Activated CD4-positive, alpha-beta T cell treated with anti-CD3 and anti-CD28 coated beads for 36 hours (primary cell): ENCODE results near the gene AKIP1. TPM values are rescaled to one million over a fixed set of nuclear protein-coding genes. Genes with fewer than 3 reads are reported as not detected.

Experiments used
- ATAC-seq: fragments of 200-7000 bp; cut with Tn5 transposase; one replicate; pipeline ENCODE4 v1.10.0; 2021; ENCODE audit warnings: mild to moderate bottlenecking, moderate library complexity
- CTCF ChIA-PET: fragments of 350-600 bp; sonication (Branson Sonifier 250); formaldehyde crosslinking; loops from one replicate; lab custom pipeline; 2021; ENCODE audit warnings: antibody characterized with exemption; lab: Charles Lee
- POLR2A ChIA-PET: fragments of 350-600 bp; sonication (Branson Sonifier 250); formaldehyde crosslinking; loops from one replicate; lab custom pipeline; 2021; ENCODE audit warnings: antibody characterized with exemption, inconsistent platforms; lab: Charles Lee
- DNase-seq: peaks from one replicate; pipeline ENCODE4 v3.0.0-alpha.2; 2020
- H3K27ac Mint-ChIP-seq: one replicate; pipeline ENCODE4 v1.8.0; 2021; ENCODE audit warnings: mixed read lengths
- H3K27me3 Mint-ChIP-seq: one replicate; pipeline ENCODE4 v1.8.0; 2021; ENCODE audit warnings: mixed read lengths
- H3K36me3 Mint-ChIP-seq: one replicate; pipeline ENCODE4 v1.8.0; 2021; ENCODE audit warnings: low read depth, mixed read lengths
- H3K4me1 Mint-ChIP-seq: one replicate; pipeline ENCODE4 v1.8.0; 2021; ENCODE audit warnings: mixed read lengths
- H3K4me3 Mint-ChIP-seq: one replicate; pipeline ENCODE4 v1.8.0; 2021; ENCODE audit warnings: mild to moderate bottlenecking, moderate library complexity, mixed read lengths
- H3K9me3 Mint-ChIP-seq: one replicate; pipeline ENCODE4 v1.8.0; 2021; ENCODE audit warnings: low read depth, mixed read lengths
- intact Hi-C, 2 experiments: fragments of 100-400 bp; cut with DNase I in 1 of 2; cut with micrococcal nuclease in 1 of 2; formaldehyde crosslinking; loops; one replicate each; pipeline versions ENCODE4 v1.14.2 to v1.15.1; 2022 to 2024; cut with DNase I, micrococcal nuclease
- total RNA-seq, 2 experiments: library from RNA; stranded (reverse); gene quantifications; one replicate each; pipeline ENCODE4 v1.2.3, GENCODE V29; 2021

Gene AKIP1
- total RNA-seq, 2 experiments from 2014 or later, result 29.8 to 32.2 TPM

GRCh38 chr11:8917157-8917825, 6.3 kb downstream of the AKIP1 start:
- ATAC-seq (no peak), DNase-seq (no peak)
- Mint-ChIP-seq H3K4me3 (no peak overlapping the region), H3K27ac (no peak overlapping the region), H3K27me3 (no peaks in the 10 kb centered on the region), H3K36me3 (peaks cover 33% of the 10 kb centered on the region), H3K4me1 (peaks cover 20% of the 10 kb centered on the region), H3K9me3 (no peaks in the 10 kb centered on the region)
- ChIA-PET POLR2A (no interaction called here), CTCF (interaction anchor here (1.3 kb wide), 1 partner anchor 42 kb away, joined by 3 read pairs; no protein-coding TSS in a partner anchor)
- intact Hi-C loops, result no loop called here

GRCh38 chr11:8922691-8923090, 11.7 kb downstream of the AKIP1 start:
- Mint-ChIP-seq H3K27ac (no peak overlapping the region), H3K4me3 (no peak overlapping the region), H3K9me3 (no peaks in the 10 kb centered on the region), H3K36me3 (peaks cover 14% of the 10 kb centered on the region), H3K4me1 (no peaks in the 10 kb centered on the region), H3K27me3 (no peaks in the 10 kb centered on the region)
- ATAC-seq (no peak), DNase-seq (no peak)
- intact Hi-C loops, result no loop called here
- ChIA-PET CTCF (interaction anchor here (1.1 kb wide), 1 partner anchor 215 kb away, joined by 4 read pairs; no protein-coding TSS in a partner anchor), POLR2A (no interaction called here)

GRCh38 chr11:8925711-8926110, 14.7 kb downstream of the AKIP1 start:
- Mint-ChIP-seq H3K27ac (no peak overlapping the region), H3K4me1 (no peaks in the 10 kb centered on the region), H3K9me3 (no peaks in the 10 kb centered on the region), H3K27me3 (no peaks in the 10 kb centered on the region), H3K4me3 (no peak overlapping the region), H3K36me3 (peaks cover 2% of the 10 kb centered on the region)
- CTCF ChIA-PET, result interaction anchor here (0.5 to 1.9 kb wide), 5 partner anchors 10 to 210 kb away, joined by 3 to 5 read pairs (median 3); no protein-coding TSS in a partner anchor
- intact Hi-C loops, result no loop called here
- DNase-seq, result no peak
- POLR2A ChIA-PET, result no interaction called here
- no peak for ATAC-seq

- DNase-seq (no peak), ATAC-seq (no peak)
- H3K36me3 Mint-ChIP-seq, result peaks cover 2% of the 10 kb centered on the region
- H3K27ac Mint-ChIP-seq, result no peak overlapping the region
- ChIA-PET CTCF (interaction anchor here (0.5 to 1.9 kb wide), 4 partner anchors 11 to 567 kb away, joined by 3 to 5 read pairs (median 4); no protein-coding TSS in a partner anchor), POLR2A (no interaction called here)
- no peak overlapping the region for H3K4me3 Mint-ChIP-seq
- H3K9me3 Mint-ChIP-seq, result no peaks in the 10 kb centered on the region
- H3K27me3 Mint-ChIP-seq, result no peaks in the 10 kb centered on the region
- intact Hi-C loops, result no loop called here
- no peaks in the 10 kb centered on the region for H3K4me1 Mint-ChIP-seq
Measured at GRCh38 chr11:8926236-8926635, 15.2 kb downstream of the AKIP1 start.

- DNase-seq (no peak), ATAC-seq (no peak)
- ChIA-PET CTCF (interaction anchor here (1.9 kb wide), 1 partner anchor 12 kb away, joined by 5 read pairs; no protein-coding TSS in a partner anchor), POLR2A (interaction anchor here (0.6 kb wide), 1 partner anchor 366 kb away, joined by 3 read pairs; no protein-coding TSS in a partner anchor)
- intact Hi-C loops, result no loop called here
- no peaks in the 10 kb centered on the region for H3K9me3 Mint-ChIP-seq
- H3K36me3 Mint-ChIP-seq, result peaks cover 2% of the 10 kb centered on the region
- no peaks in the 10 kb centered on the region for H3K27me3 Mint-ChIP-seq
- H3K4me1 Mint-ChIP-seq, result no peaks in the 10 kb centered on the region
- no peak overlapping the region for H3K27ac Mint-ChIP-seq
- H3K4me3 Mint-ChIP-seq, result no peak overlapping the region
Measured at GRCh38 chr11:8927233-8927632, 16.2 kb downstream of the AKIP1 start.

GRCh38 chr11:8928205-8928604, 17.2 kb downstream of the AKIP1 start:
- Mint-ChIP-seq H3K27ac (no peak overlapping the region), H3K4me1 (no peaks in the 10 kb centered on the region), H3K36me3 (peaks cover 2% of the 10 kb centered on the region), H3K9me3 (no peaks in the 10 kb centered on the region), H3K4me3 (no peak overlapping the region), H3K27me3 (no peaks in the 10 kb centered on the region)
- no peak for ATAC-seq
- DNase-seq, result no peak
- POLR2A ChIA-PET, result no interaction called here
- CTCF ChIA-PET, result interaction anchor here (0.6 kb wide), 1 partner anchor 56 kb away, joined by 3 read pairs; no protein-coding TSS in a partner anchor
- intact Hi-C loops, result no loop called here

- no peak overlapping the region for H3K27ac Mint-ChIP-seq
- no peaks in the 10 kb centered on the region for H3K4me1 Mint-ChIP-seq
- H3K27me3 Mint-ChIP-seq, result no peaks in the 10 kb centered on the region
- ATAC-seq, result no peak
- DNase-seq, result no peak
- no peaks in the 10 kb centered on the region for H3K36me3 Mint-ChIP-seq
- intact Hi-C loops, result no loop called here
- CTCF ChIA-PET, result interaction anchor here (0.6 to 1.5 kb wide), 3 partner anchors 55 to 504 kb away, joined by 3 read pairs; no protein-coding TSS in a partner anchor
- H3K4me3 Mint-ChIP-seq, result no peak overlapping the region
- H3K9me3 Mint-ChIP-seq, result no peaks in the 10 kb centered on the region
- POLR2A ChIA-PET, result no interaction called here
Measured at GRCh38 chr11:8928981-8929615, 18.1 kb downstream of the AKIP1 start.

- no peak for DNase-seq
- H3K4me1 Mint-ChIP-seq, result no peaks in the 10 kb centered on the region
- no peaks in the 10 kb centered on the region for H3K9me3 Mint-ChIP-seq
- no peak overlapping the region for H3K4me3 Mint-ChIP-seq
- ChIA-PET POLR2A (interaction anchor here (0.6 kb wide), 1 partner anchor 37 kb away, joined by 4 read pairs; no protein-coding TSS in a partner anchor), CTCF (interaction anchor here (1.0 to 1.5 kb wide), 2 partner anchors 207 to 503 kb away, joined by 3 read pairs; no protein-coding TSS in a partner anchor)
- H3K27ac Mint-ChIP-seq, result no peak overlapping the region
- intact Hi-C loops, result no loop called here
- H3K27me3 Mint-ChIP-seq, result no peaks in the 10 kb centered on the region
- H3K36me3 Mint-ChIP-seq, result no peaks in the 10 kb centered on the region
- no peak for ATAC-seq
Measured at GRCh38 chr11:8930456-8931175, 19.6 kb downstream of the AKIP1 start.

GRCh38 chr11:8932564-8933180, 21.7 kb downstream of the AKIP1 start, which contains the start of gene C11orf16:
TSS of gene C11orf16 (minus strand) at chr11:8932947. CDS start at chr11:8932308, 639 bp downstream.
- ChIA-PET CTCF (interaction anchor here (0.5 to 1.8 kb wide), 3 partner anchors 11 to 27 kb away, joined by 3 to 5 read pairs (median 4); no protein-coding TSS in a partner anchor), POLR2A (no interaction called here)
- H3K27me3 Mint-ChIP-seq, result no peaks in the 10 kb centered on the region
- no peaks in the 10 kb centered on the region for H3K4me1 Mint-ChIP-seq
- H3K4me3 Mint-ChIP-seq, result no peak within 1 kb of the TSS
- DNase-seq (no peak), ATAC-seq (no peak)
- no peak within 1 kb of the TSS for H3K27ac Mint-ChIP-seq
- H3K9me3 Mint-ChIP-seq, result no peaks in the 10 kb centered on the region
- intact Hi-C loops, result no loop called here
- no peaks in the 10 kb centered on the region for H3K36me3 Mint-ChIP-seq

GRCh38 chr11:8933931-8934330, 22.9 kb downstream of the AKIP1 start:
- no peak for ATAC-seq
- CTCF ChIA-PET, result interaction anchor here (0.9 to 4.6 kb wide), 3 partner anchors 26 to 803 kb away, joined by 3 to 22 read pairs (median 3); no protein-coding TSS in a partner anchor
- Mint-ChIP-seq H3K27me3 (no peaks in the 10 kb centered on the region), H3K27ac (no peak overlapping the region), H3K36me3 (no peaks in the 10 kb centered on the region), H3K4me1 (no peaks in the 10 kb centered on the region), H3K9me3 (no peaks in the 10 kb centered on the region), H3K4me3 (no peak overlapping the region)
- intact Hi-C loops, result no loop called here
- POLR2A ChIA-PET, result no interaction called here
- DNase-seq, result no peak
